GM21526 (cell line): Measurements from ENCODE around the gene ALDH4A1.
"Not testable (repeated sequence)": the region's sequence is repeated elsewhere in the genome, so short reads cannot be mapped to it uniquely, and the experiment has no call there.

Source experiments
- ATAC-seq: cut with Tn5 transposase; IDR thresholded peaks from one replicate; pipeline ENCODE4 v1.9.1; 2021; ENCODE audit warnings: moderate library complexity; ENCODE audit not compliant: unreplicated experiment, low FRiP score

The ALDH4A1 gene

GRCh38 chr1:18901952-18902522, 318 bp downstream of the ALDH4A1 start:
- no peak for ATAC-seq

DNA sequence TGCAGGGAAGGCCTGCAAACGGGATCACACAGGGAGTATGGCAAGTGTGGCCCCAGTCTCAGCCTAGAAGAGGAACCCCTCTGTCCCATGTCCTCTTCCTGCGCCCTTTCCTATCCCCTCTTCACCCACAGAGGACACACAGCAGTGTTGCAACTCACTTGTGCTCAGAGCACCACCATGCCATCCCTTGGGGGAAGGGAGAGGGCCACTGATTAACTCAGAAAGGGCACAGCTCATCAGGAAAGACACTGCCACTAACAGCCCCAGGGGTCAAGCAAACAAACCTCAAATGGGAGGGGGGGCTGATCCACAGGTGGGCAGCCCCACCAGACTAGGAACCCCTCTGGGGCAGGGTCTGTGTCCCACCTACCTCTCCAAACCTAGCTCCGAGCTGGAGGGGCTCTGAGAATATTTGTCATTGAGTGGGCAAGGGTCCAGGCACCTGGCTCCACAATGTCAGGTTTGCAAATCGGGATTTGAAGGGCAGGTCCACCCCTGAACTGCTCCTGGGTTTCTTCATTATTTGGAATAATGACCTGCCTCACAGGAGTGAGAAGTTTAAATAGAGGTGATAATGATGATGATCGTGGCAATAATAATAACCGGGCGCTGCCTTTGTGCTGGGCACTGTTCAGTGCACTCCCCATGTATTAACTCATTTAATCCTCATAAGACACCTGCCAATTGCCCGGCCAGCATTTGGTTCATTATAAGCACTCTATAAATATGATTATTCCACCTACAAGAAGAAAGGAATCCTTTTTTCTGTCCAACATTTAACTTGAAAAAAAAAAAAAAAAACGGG, 1.0 kb downstream of the ALDH4A1 start:
- ATAC-seq, result no peak

- ATAC-seq, result no peak
These were observed 2.0 kb downstream of the ALDH4A1 start for GRCh38 chr1:18900303-18900841.

- no peak for ATAC-seq
These were observed 2.8 kb downstream of the ALDH4A1 start for GRCh38 chr1:18899363-18900049.

- ATAC-seq, result no peak
These were observed 3.8 kb downstream of the ALDH4A1 start for GRCh38 chr1:18898567-18898966.

GRCh38 chr1:18895317-18895716, 7.0 kb downstream of the ALDH4A1 start:
- no peak for ATAC-seq

DNA sequence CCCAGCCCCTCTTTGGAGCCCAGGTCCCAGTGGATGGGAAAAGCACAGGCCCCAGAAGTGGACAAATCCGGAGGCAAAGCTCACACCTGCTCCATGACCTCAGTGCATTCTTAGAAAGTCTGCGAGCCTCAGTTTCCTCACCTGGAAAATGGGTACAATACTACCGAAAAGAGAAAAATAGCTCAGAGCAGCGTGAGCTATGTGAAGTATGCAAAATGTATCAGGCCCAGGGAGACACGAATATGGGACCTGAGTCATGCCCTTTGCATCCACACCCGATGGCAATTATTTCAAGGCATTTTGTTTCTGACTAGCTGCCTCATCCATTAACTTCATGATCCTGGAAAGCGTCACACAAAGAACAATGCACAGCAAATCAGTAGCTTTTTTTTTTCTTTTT, 9.2 kb downstream of the ALDH4A1 start:
- ATAC-seq, result no peak

DNA sequence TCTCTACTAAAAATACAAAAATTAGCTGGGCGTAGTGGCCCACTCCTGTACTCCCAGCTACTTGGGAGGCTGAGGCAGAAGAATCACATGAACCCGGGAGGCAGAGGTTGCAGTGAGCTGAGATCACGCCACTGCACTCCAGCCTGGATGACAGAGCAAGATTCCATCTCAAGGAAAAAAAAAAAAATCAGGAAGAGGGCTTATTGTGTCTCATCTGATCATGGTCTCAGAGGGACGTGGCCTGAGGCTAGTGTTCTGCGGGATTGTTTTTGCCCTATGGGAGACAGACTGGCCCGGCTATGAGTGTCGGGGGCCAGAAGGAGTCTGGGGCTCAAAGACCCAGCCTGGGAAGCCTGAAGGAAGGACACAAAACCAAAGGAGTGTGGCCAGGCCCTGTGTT, 10.5 kb downstream of the ALDH4A1 start:
- ATAC-seq, result not testable (repeated sequence)

GRCh38 chr1:18891426-18891780, 11.0 kb downstream of the ALDH4A1 start:
- no peak for ATAC-seq

- no peak for ATAC-seq
These were observed 11.5 kb downstream of the ALDH4A1 start for GRCh38 chr1:18890706-18891425.

DNA sequence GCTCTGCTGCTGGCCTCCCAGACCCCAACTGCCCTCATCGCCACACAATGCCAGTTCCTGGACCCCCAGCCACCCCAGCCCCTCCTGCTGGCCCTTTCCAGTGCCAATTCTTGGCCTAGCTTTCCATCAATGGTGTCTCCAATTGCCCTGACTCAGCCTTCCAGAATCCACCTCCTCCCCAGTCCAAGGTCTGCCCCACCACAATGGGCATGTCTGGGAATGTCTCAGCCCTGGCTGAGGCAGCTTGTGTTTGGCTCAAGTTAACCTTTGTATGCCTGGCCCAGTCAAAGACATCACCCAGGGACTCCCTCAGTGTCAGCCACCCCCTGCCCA, 16.4 kb downstream of the ALDH4A1 start:
- ATAC-seq, result no peak

GRCh38 chr1:18885311-18886002, 16.9 kb downstream of the ALDH4A1 start:
- no peak for ATAC-seq

- ATAC-seq, result no peak
These were observed 17.6 kb downstream of the ALDH4A1 start for GRCh38 chr1:18884727-18885126.

- no peak for ATAC-seq
These were observed 18.0 kb downstream of the ALDH4A1 start for GRCh38 chr1:18884419-18884717.

DNA sequence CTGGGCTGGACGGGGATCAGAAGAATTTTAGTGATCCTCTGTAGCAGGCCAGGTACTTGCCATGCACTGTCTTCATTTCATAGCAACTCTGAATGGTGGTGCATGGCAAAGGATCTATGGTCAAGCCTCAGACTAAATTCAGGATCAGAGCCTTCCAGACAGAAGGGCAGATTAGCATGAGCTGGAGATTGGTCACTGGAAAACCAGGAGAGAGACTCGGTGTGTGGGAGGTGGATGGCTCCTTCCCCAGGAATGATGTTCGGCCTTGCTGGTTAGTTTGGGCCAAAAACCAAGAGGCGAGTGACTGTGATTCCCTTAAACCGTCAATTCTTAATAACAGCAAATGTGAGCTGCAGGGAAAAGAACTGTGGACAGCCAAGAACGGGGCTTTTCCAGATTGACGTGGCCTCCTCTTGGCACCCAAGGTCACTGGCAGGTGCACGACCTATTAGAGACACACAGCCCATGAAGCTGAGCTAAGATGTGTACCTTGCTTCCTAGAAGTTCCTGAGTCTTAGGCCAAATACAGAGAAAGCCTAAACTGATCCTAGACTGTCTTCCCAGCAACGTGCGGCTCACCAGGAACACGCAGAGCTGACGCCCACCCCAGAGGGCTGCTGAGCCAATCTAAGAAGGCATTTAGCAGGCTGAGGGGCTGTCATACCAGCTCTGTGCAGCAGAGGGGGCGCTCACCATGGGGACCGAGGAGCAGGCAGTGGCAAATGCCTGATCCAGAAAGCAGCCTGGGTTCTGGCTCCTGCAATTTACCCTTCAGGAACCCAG, 18.5 kb downstream of the ALDH4A1 start:
- ATAC-seq, result no peak

DNA sequence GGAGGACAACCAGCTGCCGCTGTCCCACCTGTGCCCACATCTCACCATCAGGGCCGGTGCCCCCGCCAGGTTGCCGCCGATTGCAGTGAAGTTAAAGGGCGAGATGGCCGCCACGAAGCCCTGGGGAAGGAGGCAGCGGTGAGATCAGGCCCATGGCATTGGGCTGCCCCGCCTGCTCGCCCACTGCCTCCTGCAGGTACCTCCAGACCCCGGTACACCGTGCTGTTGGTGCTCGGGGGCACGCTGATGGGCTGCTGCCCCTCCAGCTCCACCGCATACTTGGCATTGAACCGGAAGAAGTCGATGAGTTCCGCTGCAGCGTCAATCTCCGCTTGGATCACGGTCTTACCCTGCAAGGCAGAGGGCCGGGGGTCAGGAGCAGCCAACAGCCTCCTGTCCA, 19.3 kb downstream of the ALDH4A1 start:
- no peak for ATAC-seq

DNA sequence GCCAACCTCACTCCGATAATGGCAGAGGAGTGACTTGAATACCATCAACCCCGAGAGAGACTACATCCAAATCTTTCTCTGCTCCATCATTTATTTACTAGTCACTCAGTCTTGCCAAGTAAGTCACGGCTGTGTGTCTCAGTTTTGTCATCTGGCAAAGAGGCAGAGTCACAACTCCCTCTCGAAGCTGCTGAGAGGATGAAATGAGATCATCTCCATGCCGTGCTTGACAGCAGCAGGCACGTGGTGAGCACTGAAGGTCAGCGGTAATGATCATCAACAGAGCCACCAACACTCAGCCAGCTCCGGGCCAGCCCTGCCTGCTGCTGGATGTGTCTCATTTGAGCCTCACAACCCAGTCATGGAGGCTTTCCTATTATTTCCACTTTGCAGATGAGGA, 19.9 kb downstream of the ALDH4A1 start:
- ATAC-seq, result no peak

DNA sequence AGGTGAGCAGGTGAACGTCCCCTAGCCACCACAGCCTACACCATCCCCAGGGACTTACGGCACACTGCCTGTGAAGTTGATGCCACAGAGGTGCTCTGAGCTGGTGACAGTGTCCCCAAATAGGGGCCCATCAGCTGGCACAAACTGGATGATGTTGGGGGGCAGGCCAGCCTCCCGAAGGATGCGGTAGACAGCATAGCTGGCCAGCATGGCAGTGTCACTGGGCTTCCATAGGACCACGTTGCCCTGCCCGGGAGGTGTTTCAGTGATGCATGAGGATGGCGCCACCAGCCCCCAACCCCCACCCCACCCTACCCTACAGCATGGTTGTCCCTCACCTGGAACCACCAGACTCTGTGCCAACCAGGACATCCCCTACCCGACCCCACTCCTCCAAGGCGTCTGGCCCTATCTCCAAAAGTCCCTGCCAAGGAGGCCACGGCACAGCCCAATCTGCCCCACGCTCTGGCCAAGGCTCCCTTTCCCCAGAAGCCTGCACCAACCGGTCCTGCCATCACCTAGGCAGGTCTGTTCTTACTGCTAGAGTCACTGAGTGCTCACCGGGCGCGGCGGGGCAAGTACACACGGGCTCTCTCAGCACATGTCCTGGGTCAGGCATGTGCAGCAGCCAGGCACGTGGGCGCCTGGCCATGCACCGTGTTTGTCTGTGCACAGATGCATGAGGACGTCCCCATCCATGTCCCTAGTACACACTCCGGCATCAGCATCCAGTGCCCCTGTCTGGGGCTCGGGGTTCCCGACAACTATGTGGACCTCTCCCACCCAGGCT, 20.5 kb downstream of the ALDH4A1 start:
- no peak for ATAC-seq

DNA sequence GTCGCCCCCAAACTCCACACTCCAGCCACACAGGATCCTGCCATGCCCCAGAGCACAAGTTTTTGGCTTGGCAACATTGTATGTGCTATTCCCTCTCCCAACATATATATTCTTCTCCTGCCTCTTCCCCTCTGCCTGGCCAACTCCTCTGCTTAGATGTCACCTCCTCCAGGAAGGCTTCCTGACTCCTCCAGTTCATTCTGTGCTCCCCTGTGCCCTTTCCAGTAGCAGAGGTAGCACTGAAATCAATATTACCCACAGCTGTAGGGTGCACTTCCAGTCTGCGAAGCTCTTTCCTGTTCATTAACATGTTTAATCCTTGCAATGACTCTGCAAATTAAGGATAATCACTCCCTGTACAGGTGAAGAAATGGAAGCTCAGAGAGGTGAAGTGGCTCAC, 21.2 kb downstream of the ALDH4A1 start:
- ATAC-seq, result no peak
